ENCODE results near the gene ARID4B. TPM values are rescaled to one million over a fixed set of nuclear protein-coding genes. Genes with fewer than 3 reads are reported as not detected.

Gene ARID4B
- polyA plus RNA-seq, 2 of the 4 experiments (the other 2 are of a cell fraction): 14.9 to 16.0 TPM

- Histone ChIP-seq H3K4me2 (no peak overlapping the region), H3K4me3 (no peak overlapping the region), H3K27ac (no peak overlapping the region), H3K4me1 (no peaks in the 10 kb centered on the region), H3K9me3 (no peaks in the 10 kb centered on the region)
- no peak for TF ChIP-seq RFX5 (IDR thresholded peaks at IDR 0.05)
- TF ChIP-seq HEYL (CRISPR knock-in tag; IDR thresholded peaks at IDR 0.05): no peak
- no peak for TF ChIP-seq FOSL2 (IDR thresholded peaks at IDR 0.05)
- no peak for TF ChIP-seq FOSL2 (CRISPR knock-in tag; IDR thresholded peaks at IDR 0.05)
- TF ChIP-seq NFE2L2 (conservative IDR thresholded peaks at IDR 0.05; ENCODE audit: low read length): no peak
- no peak for TF ChIP-seq GATA3 (IDR thresholded peaks at IDR 0.05; ENCODE audit: borderline replicate concordance)
- no peak for TF ChIP-seq POLR2AphosphoS2 (conservative IDR thresholded peaks at IDR 0.05; ENCODE audit: low read length)
- no peak for TF ChIP-seq SMC3 (IDR thresholded peaks at IDR 0.05)
- DNase-seq (ENCODE audit: low read depth in 1 of 2, low spot score in 1 of 2): no peak
- no peak for FAIRE-seq
- ATAC-seq: no peak
- ChIA-PET CTCF (interaction anchor here (0.7 to 1.1 kb wide), 2 partner anchors 21 to 54 kb away, joined by 3 to 4 read pairs; no protein-coding TSS in a partner anchor), POLR2A (no interaction called here)
- 93% methylated on average over 4 of the region's 4 CpGs for WGBS (ENCODE audit: missing lambda C conversion rate)
Measured at GRCh38 chr1:235147269-235147668, 180.7 kb downstream of the ARID4B start.

- Histone ChIP-seq H3K4me2 (no peak overlapping the region), H3K9me3 (no peaks in the 10 kb centered on the region), H3K4me1 (no peaks in the 10 kb centered on the region), H3K27ac (no peak overlapping the region), H3K4me3 (no peak overlapping the region)
- TF ChIP-seq HOXB13 (CRISPR knock-in tag; IDR thresholded peaks at IDR 0.05; ENCODE audit: low read depth): no peak
- CTCF ChIA-PET: interaction anchor here (0.8 to 1.7 kb wide), 4 partner anchors 8 to 658 kb away, joined by 3 to 10 read pairs (median 3); no protein-coding TSS in a partner anchor
- DNase-seq (ENCODE audit: low read depth in 1 of 2, low spot score in 1 of 2): no peak
- ATAC-seq: 0 out of 6 replicates have a peak, but pooled peaks of 1 of the 2 experiments have one; percentile 19
- FAIRE-seq: no peak
- 89% methylated on average over 6 of the region's 6 CpGs for WGBS (ENCODE audit: missing lambda C conversion rate)
- POLR2A ChIA-PET: interaction anchor here (0.6 to 1.8 kb wide), 3 partner anchors 11 to 608 kb away, joined by 3 to 10 read pairs (median 3); partner anchors contain the start of gene RBM34
Measured at GRCh38 chr1:235145639-235146038, 182.3 kb downstream of the ARID4B start.

- FAIRE-seq: no peak
- POLR2A ChIA-PET: no interaction called here
Measured at GRCh38 chr1:235142991-235143390, 185.0 kb downstream of the ARID4B start.

More at GRCh38 chr1:235142991-235143390, 185.0 kb downstream of the ARID4B start:
- ATAC-seq (no peak), DNase-seq (ENCODE audit: low read depth in 1 of 2, low spot score in 1 of 2) (no peak)
- no peaks in the 10 kb centered on the region for H3K4me1 ChIP-seq
- TF ChIP-seq CEBPB (IDR thresholded peaks at IDR 0.05) (no peak), ZFP36 (IDR thresholded peaks at IDR 0.05; ENCODE audit: borderline replicate concordance, partially characterized antibody) (no peak), TP53 (CRISPR knock-in tag; IDR thresholded peaks at IDR 0.05) (no peak), HMGXB4 (CRISPR knock-in tag; IDR thresholded peaks at IDR 0.05; ENCODE audit: borderline replicate concordance) (no peak), GATA3 (IDR thresholded peaks at IDR 0.05; ENCODE audit: borderline replicate concordance) (no peak), ZNF302 (CRISPR knock-in tag; IDR thresholded peaks at IDR 0.05) (no peak), CBX2 (IDR thresholded peaks at IDR 0.05; ENCODE audit: borderline replicate concordance, low read depth) (no peak), BHLHE40 (IDR thresholded peaks at IDR 0.05; ENCODE audit: low read depth, low read length) (no peak), KDM1A (IDR thresholded peaks at IDR 0.05; ENCODE audit: low read depth) (no peak), SREBF2 (IDR thresholded peaks at IDR 0.05) (no peak), POLR2A (IDR thresholded peaks at IDR 0.05; ENCODE audit: low read length) (no peak), CBX8 (IDR thresholded peaks at IDR 0.05) (no peak)
- TF ChIP-seq, protein P1, sequence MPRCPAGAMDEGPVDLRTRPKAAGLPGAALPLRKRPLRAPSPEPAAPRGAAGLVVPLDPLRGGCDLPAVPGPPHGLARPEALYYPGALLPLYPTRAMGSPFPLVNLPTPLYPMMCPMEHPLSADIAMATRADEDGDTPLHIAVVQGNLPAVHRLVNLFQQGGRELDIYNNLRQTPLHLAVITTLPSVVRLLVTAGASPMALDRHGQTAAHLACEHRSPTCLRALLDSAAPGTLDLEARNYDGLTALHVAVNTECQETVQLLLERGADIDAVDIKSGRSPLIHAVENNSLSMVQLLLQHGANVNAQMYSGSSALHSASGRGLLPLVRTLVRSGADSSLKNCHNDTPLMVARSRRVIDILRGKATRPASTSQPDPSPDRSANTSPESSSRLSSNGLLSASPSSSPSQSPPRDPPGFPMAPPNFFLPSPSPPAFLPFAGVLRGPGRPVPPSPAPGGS (IDR thresholded peaks at IDR 0.05): no peak
- TF ChIP-seq, protein P2, sequence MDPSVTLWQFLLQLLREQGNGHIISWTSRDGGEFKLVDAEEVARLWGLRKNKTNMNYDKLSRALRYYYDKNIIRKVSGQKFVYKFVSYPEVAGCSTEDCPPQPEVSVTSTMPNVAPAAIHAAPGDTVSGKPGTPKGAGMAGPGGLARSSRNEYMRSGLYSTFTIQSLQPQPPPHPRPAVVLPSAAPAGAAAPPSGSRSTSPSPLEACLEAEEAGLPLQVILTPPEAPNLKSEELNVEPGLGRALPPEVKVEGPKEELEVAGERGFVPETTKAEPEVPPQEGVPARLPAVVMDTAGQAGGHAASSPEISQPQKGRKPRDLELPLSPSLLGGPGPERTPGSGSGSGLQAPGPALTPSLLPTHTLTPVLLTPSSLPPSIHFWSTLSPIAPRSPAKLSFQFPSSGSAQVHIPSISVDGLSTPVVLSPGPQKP (IDR thresholded peaks at IDR 0.05; ENCODE audit: low read depth, low read length): no peak
- no peak overlapping the region for H3K4me2 ChIP-seq
- 95% methylated on average over 4 of the region's 4 CpGs for WGBS (ENCODE audit: missing lambda C conversion rate)
- no peak overlapping the region for H3K27ac ChIP-seq
- CTCF ChIA-PET: interaction anchor here (0.9 kb wide), 1 partner anchor 38 kb away, joined by 3 read pairs; no protein-coding TSS in a partner anchor
- no peaks in the 10 kb centered on the region for H3K9me3 ChIP-seq
- no peak overlapping the region for H3K4me3 ChIP-seq
